GM12891 (cell line): ENCODE results near the gene ARRDC2.

Source experiments
- PAX5 ChIP-seq: IDR thresholded peaks from 2 replicates; pipeline ENCODE4 v1.6.1; 2011; ENCODE audit warnings: low read length, moderate library complexity, mild to moderate bottlenecking; ENCODE audit not compliant: insufficient read depth, severe bottlenecking
- POLR2A ChIP-seq: IDR thresholded peaks from 2 replicates; pipeline ENCODE4 v1.6.1; 2011; ENCODE audit warnings: low read depth, low read length, control low read depth
- POLR2AphosphoS5 ChIP-seq: IDR thresholded peaks from 2 replicates; pipeline ENCODE4 v1.6.1; 2011; ENCODE audit warnings: low read depth, low read length, control low read depth
- POU2F2 ChIP-seq: IDR thresholded peaks from 2 replicates; pipeline ENCODE4 v1.6.1; 2011; ENCODE audit warnings: low read depth, mild to moderate bottlenecking, control low read depth, low read length, moderate library complexity
- SPI1 ChIP-seq: IDR thresholded peaks from 2 replicates; pipeline ENCODE4 v1.6.1; 2011; ENCODE audit warnings: low read depth, low read length, control low read depth
- TAF1 ChIP-seq: IDR thresholded peaks from 2 replicates; pipeline ENCODE4 v1.6.1; 2011; ENCODE audit warnings: low read depth, low read length, control low read depth

GRCh38 chr19:18008814-18009213 is 844 bp downstream of the ARRDC2 start:
- TF ChIP-seq POLR2A: no peak
- no peak for TF ChIP-seq POLR2AphosphoS5
- TF ChIP-seq SPI1: no peak
- TF ChIP-seq TAF1: no peak
- TF ChIP-seq PAX5: no peak
- no peak for TF ChIP-seq POU2F2
